Stimulated activated naive B cell treated with anti-CD40 and anti-IgM and Interleukin-4, amounts not matched to agents 10 μg/mL and 1 μg/mL and 100 μg/mL, for 72 hours (primary cell): Measurements from ENCODE around the gene PSAP.

ENCODE experiments used
- ATAC-seq, 2 donors: fragments of 150-1000 bp; cut with Tn5 transposase; replicated peaks; 2 replicates each; pipeline ENCODE4 v1.10.0; 2021; ENCODE audit warnings: moderate library complexity in 1 of 2
- DNase-seq: peaks from one replicate; pipeline ENCODE4 v3.0.0; 2021
- H3K27ac Mint-ChIP-seq: one replicate; pipeline ENCODE4 v1.8.0; 2022; ENCODE audit warnings: mild to moderate bottlenecking, mixed read lengths
- H3K27me3 Mint-ChIP-seq, 2 donors: one replicate each; pipeline ENCODE4 v1.8.0; 2022; ENCODE audit warnings: mixed read lengths in 2 of 2
- H3K36me3 Mint-ChIP-seq, 2 donors: one replicate each; pipeline ENCODE4 v1.8.0; 2022; ENCODE audit warnings: mixed read lengths in 2 of 2, mild to moderate bottlenecking in 1 of 2
- H3K4me1 Mint-ChIP-seq, 2 donors: one replicate each; pipeline ENCODE4 v1.8.0; 2022; ENCODE audit warnings: mixed read lengths in 2 of 2, mild to moderate bottlenecking in 1 of 2
- H3K4me3 Mint-ChIP-seq, 2 donors: one replicate each; pipeline ENCODE4 v1.8.0; 2022; ENCODE audit warnings: mild to moderate bottlenecking in 2 of 2, mixed read lengths in 2 of 2, moderate library complexity in 1 of 2
- H3K9me3 Mint-ChIP-seq, 2 donors: one replicate each; pipeline ENCODE4 v1.8.0; 2022; ENCODE audit warnings: mixed read lengths in 2 of 2, mild to moderate bottlenecking in 1 of 2

The PSAP gene

GRCh38 chr10:71809628-71810027 lies 41.4 kb downstream of the PSAP start:
- Mint-ChIP-seq H3K9me3 (no peaks in the 10 kb centered on the region), H3K4me1 (peaks cover under 1 to 4% of the 10 kb centered on the region in 2 donors), H3K36me3 (peaks cover 8 to 9% of the 10 kb centered on the region in 2 donors), H3K27ac (no peak overlapping the region), H3K27me3 (peaks cover 12 to 38% of the 10 kb centered on the region in 2 donors), H3K4me3 (no peak overlapping the region)
- no peak for DNase-seq
- no peak for ATAC-seq

DNA sequence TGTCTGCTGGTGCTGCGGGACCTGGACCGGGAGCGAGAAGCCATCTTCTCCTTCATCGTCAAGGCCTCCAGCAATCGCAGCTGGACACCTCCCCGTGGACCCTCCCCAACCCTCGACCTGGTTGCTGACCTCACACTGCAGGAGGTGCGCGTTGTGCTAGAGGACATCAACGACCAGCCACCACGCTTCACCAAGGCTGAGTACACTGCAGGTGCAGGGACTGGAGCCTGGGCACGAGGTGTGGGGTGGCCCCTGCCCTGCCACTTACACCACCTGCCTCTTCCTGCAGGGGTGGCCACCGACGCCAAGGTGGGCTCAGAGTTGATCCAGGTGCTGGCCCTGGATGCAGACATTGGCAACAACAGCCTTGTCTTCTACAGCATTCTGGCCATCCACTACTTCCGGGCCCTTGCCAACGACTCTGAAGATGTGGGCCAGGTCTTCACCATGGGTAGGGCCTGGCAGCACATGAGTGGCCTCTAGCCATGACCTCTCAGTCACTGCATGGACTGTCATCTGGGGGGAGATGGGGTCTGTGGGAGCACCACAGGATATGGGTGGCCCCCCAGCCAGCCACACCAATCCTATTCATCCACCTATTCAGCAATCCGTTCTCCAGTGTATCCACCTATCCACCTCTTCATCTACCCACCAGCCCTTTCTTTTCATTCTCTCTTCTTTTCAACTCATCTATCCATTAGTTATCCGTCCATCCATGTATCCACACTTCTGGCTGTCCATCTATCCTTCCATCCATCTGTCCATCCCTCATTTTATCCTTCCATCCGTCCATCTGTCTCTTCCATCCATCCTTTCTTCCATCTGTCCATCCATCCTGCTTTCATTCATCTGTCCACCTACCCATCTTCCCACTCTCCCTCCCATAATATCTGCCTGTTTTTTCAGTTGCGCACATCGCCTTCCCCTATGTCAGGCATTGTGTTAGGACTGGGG lies 43.2 kb downstream of the PSAP start:
- Mint-ChIP-seq H3K36me3 (no peaks in the 10 kb centered on the region), H3K27ac (no peak overlapping the region), H3K27me3 (peaks cover 12 to 43% of the 10 kb centered on the region in 2 donors), H3K4me3 (no peak overlapping the region), H3K4me1 (peaks cover 7% of the 10 kb centered on the region in 2 donors), H3K9me3 (no peaks in the 10 kb centered on the region)
- DNase-seq (no peak), ATAC-seq (no peak)

DNA sequence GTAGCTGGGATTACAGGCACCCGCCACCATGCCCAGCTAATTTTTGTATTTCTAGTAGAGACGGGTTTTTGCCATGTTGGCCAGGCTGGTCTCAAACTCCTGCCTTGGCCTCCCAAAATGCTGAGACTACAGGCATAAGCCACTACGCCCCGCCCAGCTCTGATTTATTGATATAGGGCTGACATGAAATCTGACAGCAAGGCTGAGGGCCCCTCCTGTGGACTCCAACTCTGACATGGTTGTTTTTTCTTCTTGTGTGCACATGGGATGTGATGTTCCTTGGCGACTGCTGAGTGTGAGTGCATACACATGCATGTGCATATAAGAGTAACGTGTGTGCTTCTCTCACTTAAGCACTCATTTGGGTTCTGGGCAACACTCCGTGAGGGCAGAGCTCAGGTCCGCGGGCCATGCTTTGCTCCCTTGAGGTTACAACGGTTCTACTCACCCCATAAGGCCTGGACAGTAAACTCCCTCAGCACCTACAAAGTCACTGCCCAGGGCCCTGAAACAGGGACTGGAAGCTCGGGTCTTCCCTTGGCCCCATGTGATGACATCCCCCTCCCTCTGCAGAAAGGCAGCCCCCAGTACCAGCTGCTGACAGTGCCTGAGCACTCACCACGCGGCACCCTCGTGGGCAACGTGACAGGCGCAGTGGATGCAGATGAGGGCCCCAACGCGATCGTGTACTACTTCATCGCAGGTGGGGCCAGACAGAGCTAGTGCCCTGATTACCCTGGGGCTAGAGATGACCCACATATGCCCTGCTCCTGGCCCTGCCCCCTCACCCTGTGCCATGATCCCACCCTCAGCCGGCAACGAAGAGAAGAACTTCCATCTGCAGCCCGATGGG lies 44.1 kb downstream of the PSAP start:
- H3K4me3 Mint-ChIP-seq, result no peak overlapping the region
- H3K36me3 Mint-ChIP-seq, result no peaks in the 10 kb centered on the region
- H3K4me1 Mint-ChIP-seq, result peaks cover 6 to 12% of the 10 kb centered on the region in 2 donors
- no peak for ATAC-seq
- H3K27ac Mint-ChIP-seq, result no peak overlapping the region
- no peaks in the 10 kb centered on the region for H3K9me3 Mint-ChIP-seq
- peaks cover 12 to 49% of the 10 kb centered on the region in 2 donors for H3K27me3 Mint-ChIP-seq
- no peak for DNase-seq

- Mint-ChIP-seq H3K27me3 (peaks cover 12 to 49% of the 10 kb centered on the region in 2 donors), H3K9me3 (no peaks in the 10 kb centered on the region), H3K36me3 (no peaks in the 10 kb centered on the region), H3K4me3 (no peak overlapping the region), H3K27ac (no peak overlapping the region), H3K4me1 (peaks cover 10 to 21% of the 10 kb centered on the region in 2 donors)
- DNase-seq (no peak), ATAC-seq (no peak)
Measured at GRCh38 chr10:71805776-71806703, 45.0 kb downstream of the PSAP start.

DNA sequence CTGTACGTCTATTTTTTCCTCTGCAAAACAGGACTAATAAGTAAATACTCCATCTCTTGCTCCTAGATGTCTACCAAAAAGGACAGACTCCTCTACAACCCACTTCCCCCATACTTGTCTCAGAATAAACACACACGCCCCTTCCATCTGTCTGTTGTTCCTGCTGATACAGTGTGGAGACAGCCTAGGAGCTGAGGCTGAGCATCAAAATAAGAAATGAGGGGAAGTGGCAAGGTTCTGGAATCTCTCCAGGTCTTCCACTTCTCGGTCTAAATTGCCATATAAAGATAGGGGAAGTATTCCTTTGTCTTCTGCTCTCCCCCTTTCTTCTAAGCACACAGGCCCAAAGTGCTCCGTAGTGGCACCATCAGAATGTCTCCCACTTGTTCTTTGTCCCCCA lies 47.0 kb downstream of the PSAP start:
- peaks cover 15 to 21% of the 10 kb centered on the region in 2 donors for H3K4me1 Mint-ChIP-seq
- ATAC-seq (no peak), DNase-seq (no peak)
- H3K27me3 Mint-ChIP-seq, result peaks cover 8 to 43% of the 10 kb centered on the region in 2 donors
- no peak overlapping the region for H3K4me3 Mint-ChIP-seq
- no peaks in the 10 kb centered on the region for H3K9me3 Mint-ChIP-seq
- H3K36me3 Mint-ChIP-seq, result no peaks in the 10 kb centered on the region
- no peak overlapping the region for H3K27ac Mint-ChIP-seq

GRCh38 chr10:71802715-71803488 lies 48.1 kb downstream of the PSAP start:
- H3K27ac Mint-ChIP-seq, result peak overlapping the region; percentile 31
- peaks cover 17 to 27% of the 10 kb centered on the region in 2 donors for H3K4me1 Mint-ChIP-seq
- DNase-seq (no peak), ATAC-seq (no peak)
- no peak overlapping the region for H3K4me3 Mint-ChIP-seq
- no peaks in the 10 kb centered on the region for H3K36me3 Mint-ChIP-seq
- no peaks in the 10 kb centered on the region for H3K9me3 Mint-ChIP-seq
- peaks cover 4 to 32% of the 10 kb centered on the region in 2 donors for H3K27me3 Mint-ChIP-seq

- H3K4me3 Mint-ChIP-seq, result no peak overlapping the region
- no peaks in the 10 kb centered on the region for H3K36me3 Mint-ChIP-seq
- peaks cover 6 to 25% of the 10 kb centered on the region in 2 donors for H3K27me3 Mint-ChIP-seq
- H3K4me1 Mint-ChIP-seq, result peaks cover 24 to 34% of the 10 kb centered on the region in 2 donors
- ATAC-seq (no peak), DNase-seq (no peak)
- H3K27ac Mint-ChIP-seq, result no peak overlapping the region
- no peaks in the 10 kb centered on the region for H3K9me3 Mint-ChIP-seq
Measured at GRCh38 chr10:71802235-71802634, 48.8 kb downstream of the PSAP start.

GRCh38 chr10:71801361-71801760 lies 49.7 kb downstream of the PSAP start:
- Mint-ChIP-seq H3K36me3 (no peaks in the 10 kb centered on the region), H3K4me3 (peak overlapping the region in 1 of 2 donors; percentile 2), H3K4me1 (peaks cover 27 to 39% of the 10 kb centered on the region in 2 donors), H3K27me3 (peaks cover 8 to 25% of the 10 kb centered on the region in 2 donors), H3K27ac (peak overlapping the region; percentile 82), H3K9me3 (no peaks in the 10 kb centered on the region)
- peak; percentile 97 to 98 for ATAC-seq
- peak; percentile 58 for DNase-seq

DNA sequence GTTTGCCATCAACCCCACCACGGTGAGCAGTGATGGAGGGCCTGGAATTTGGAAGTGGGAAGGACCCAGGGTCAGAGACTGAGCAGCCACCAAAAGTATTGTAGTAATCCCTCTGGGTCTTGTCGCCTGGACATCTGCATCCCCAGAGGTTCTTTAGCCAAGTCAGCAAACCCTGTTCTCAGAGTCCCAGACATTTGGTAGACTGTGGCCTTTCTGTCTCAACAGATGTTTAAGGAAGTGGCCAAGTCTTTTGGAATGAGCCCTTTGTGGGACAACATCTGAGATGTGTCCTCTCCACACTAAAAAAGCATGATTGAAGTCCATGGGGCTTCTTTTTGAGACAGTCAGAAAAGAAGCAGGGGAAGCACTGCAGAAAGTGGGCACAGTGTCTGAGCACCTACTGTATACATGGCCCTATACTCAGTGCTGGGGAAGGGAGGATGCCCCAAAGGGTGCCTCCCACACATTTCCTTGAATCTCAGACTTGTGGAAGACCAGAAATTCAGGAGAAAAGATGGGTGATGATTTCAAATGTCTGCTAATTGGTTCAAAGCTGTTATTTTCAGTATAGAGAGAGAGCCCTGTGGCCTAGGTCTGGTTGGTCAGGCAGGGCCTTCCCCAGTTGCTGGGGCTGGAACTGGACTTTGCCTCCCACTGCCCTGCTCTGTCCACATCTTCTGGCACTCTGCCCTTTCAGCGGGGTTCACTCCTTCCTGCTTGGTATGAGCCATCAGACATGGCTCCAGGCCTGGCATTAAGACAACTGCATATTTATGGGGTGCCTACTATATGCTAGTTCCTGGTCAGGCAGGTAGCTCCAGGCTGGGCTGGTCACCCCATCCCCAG lies 51.2 kb downstream of the PSAP start:
- peaks cover 0 to 1% of the 10 kb centered on the region in 2 donors for H3K9me3 Mint-ChIP-seq
- H3K4me3 Mint-ChIP-seq, result no peak overlapping the region
- H3K4me1 Mint-ChIP-seq, result peaks cover 24 to 39% of the 10 kb centered on the region in 2 donors
- DNase-seq, result no peak
- no peaks in the 10 kb centered on the region for H3K36me3 Mint-ChIP-seq
- H3K27ac Mint-ChIP-seq, result no peak overlapping the region
- no peak for ATAC-seq
- peaks cover 13 to 33% of the 10 kb centered on the region in 2 donors for H3K27me3 Mint-ChIP-seq

- H3K9me3 Mint-ChIP-seq, result peaks cover 0 to 1% of the 10 kb centered on the region in 2 donors
- H3K36me3 Mint-ChIP-seq, result peaks cover 0 to 3% of the 10 kb centered on the region in 2 donors
- no peak overlapping the region for H3K4me3 Mint-ChIP-seq
- no peak overlapping the region for H3K27ac Mint-ChIP-seq
- H3K27me3 Mint-ChIP-seq, result peaks cover 16 to 31% of the 10 kb centered on the region in 2 donors
- H3K4me1 Mint-ChIP-seq, result peaks cover 23 to 34% of the 10 kb centered on the region in 2 donors
- DNase-seq (no peak), ATAC-seq (no peak)
Measured at GRCh38 chr10:71799112-71799511, 51.9 kb downstream of the PSAP start.

DNA sequence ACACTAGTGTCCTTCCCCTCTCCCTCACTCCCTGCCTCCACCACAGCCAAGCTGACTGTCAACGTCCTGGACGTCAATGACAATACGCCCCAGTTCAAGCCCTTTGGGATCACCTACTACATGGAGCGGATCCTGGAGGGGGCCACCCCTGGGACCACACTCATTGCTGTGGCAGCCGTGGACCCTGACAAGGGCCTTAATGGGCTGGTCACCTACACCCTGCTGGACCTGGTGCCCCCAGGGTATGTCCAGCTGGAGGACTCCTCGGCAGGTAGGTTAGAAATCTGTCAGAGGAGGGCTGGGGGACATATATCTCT lies 52.8 kb downstream of the PSAP start:
- peaks cover 22 to 38% of the 10 kb centered on the region in 2 donors for H3K27me3 Mint-ChIP-seq

DNA sequence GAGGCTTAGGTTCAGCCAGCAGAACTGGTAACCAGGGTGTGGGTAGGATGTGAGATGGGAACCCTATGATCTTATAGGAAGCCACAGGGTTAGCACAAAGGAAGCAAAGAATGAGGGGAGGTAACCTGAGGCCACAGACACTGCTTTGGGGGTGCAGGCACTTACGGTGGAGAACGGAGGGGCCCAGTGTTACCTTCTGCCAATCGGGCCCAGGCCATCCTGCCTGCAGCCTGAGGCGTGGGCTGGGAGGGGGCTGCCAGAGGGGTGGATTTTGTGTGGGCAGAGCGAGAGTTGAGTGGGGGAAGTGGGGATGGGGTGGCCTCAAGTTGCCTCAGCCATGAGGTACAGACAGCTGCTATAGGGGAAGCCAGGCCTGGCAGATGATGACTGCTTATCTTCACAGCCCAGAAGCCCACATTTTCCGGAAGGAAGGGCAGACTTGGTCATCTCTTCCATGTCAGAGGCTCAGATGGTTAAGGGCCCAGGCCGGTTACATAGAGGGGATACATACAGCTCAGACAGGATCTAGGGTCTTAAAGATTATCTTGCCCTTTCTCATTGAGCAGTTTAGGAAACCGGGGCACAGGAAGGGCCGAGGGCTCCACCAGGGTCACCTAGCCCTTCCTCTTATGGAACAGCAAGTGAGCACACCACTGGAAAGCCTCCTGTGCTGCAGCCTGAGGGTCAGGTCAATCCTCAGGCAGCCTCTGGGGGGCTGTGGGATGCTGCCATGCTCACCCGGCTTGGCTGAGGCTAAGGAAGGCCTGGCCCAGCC lies 53.3 kb downstream of the PSAP start:
- Mint-ChIP-seq H3K27me3 (peaks cover 22 to 38% of the 10 kb centered on the region in 2 donors), H3K4me1 (peaks cover 21 to 32% of the 10 kb centered on the region in 2 donors), H3K36me3 (peaks cover 0 to 3% of the 10 kb centered on the region in 2 donors), H3K4me3 (no peak overlapping the region), H3K9me3 (peaks cover 0 to 1% of the 10 kb centered on the region in 2 donors), H3K27ac (no peak overlapping the region)
- ATAC-seq (no peak), DNase-seq (no peak)

More for the DNA sequence above, 52.8 kb downstream of the PSAP start:
- ATAC-seq (no peak), DNase-seq (no peak)
- H3K4me1 Mint-ChIP-seq, result peaks cover 21 to 32% of the 10 kb centered on the region in 2 donors
- H3K27ac Mint-ChIP-seq, result no peak overlapping the region
- H3K4me3 Mint-ChIP-seq, result no peak overlapping the region
- H3K9me3 Mint-ChIP-seq, result peaks cover 0 to 1% of the 10 kb centered on the region in 2 donors
- H3K36me3 Mint-ChIP-seq, result peaks cover 0 to 3% of the 10 kb centered on the region in 2 donors
